Measurements from ENCODE around the gene ZNF773. TPM values are rescaled to one million over a fixed set of nuclear protein-coding genes. Genes with fewer than 3 reads are reported as not detected.

The ZNF773 gene
- total and polyA plus RNA-seq, 10 of the 15 experiments (the other 5 are each of a cell fraction or from before 2014, with no cell fraction given): 0.21 to 9.1 (median 6.7) TPM

DNA sequence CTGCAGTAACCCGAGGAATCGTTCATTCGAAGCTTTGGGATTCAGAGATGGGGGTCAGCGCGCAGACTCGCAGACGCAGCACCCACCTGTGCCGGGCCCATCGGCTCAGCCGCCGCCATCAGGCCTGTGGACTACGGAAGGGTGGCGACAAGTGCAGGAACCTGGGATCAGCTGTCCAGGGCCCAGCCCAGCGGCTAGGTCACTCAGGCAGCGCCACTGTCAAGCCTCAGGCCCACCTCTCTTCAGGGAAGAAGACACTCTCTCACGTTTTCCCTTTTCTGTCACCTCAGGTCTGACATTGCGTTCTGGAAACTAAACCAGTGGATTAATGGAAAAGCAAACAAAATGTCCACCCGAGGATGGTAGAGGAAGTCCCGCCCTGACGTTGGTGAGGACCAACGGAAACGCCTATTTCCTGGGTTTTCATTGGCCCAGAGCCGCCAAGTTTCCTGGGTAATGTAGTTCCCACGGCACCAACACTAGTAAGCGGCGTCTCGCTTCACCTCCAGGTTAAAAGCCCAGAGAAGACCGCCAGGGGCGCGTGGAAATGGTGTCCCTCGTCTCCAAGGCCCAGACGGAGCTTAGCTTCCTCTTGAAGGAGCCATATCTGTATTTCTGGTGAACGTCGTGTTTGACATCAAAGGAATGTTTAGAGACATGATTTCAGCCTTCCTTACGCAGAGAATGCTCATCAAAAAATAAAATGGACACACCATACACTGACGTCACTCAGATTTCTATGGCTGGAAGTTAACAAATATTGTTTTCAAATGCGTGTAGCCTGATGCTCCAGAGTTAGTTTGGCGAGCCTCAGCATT, 22.3 kb upstream of the ZNF773 start, which contains the start of gene ZNF772 (continued):
- TF ChIP-seq ZNF592 (IDR thresholded peaks at IDR 0.05): no peak
- TF ChIP-seq RUNX3 (IDR thresholded peaks at IDR 0.05; ENCODE audit: low read length): no peak
- TF ChIP-seq RBBP5 (conservative IDR thresholded peaks at IDR 0.05): no peak
- no peak for TF ChIP-seq ATF3 (IDR thresholded peaks at IDR 0.05; ENCODE audit: borderline replicate concordance, extremely low read depth, low read depth, low read length)
- TF ChIP-seq LARP7 (IDR thresholded peaks at IDR 0.05): no peak
- no peak for TF ChIP-seq SMAD1 (IDR thresholded peaks at IDR 0.05; ENCODE audit: low read depth, partially characterized antibody)
- no peak for TF ChIP-seq HSF1 (IDR thresholded peaks at IDR 0.05; ENCODE audit: low read depth, low read length)
